KOPT-K1 (cell line): ENCODE measurements around the gene BSN.

Experiments used
- H3K27ac ChIP-seq: fragments of 200-600 bp; sonication (generic); 2 replicates; pipeline ENCODE4 v1.5.1; 2016; ENCODE audit warnings: antibody characterized with exemption, mild to moderate bottlenecking, low read depth, low read length; ENCODE audit not compliant: poor library complexity, severe bottlenecking
- H3K36me3 ChIP-seq: fragments of 200-600 bp; sonication (generic); 2 replicates; pipeline ENCODE4 v1.5.1; 2017; ENCODE audit warnings: antibody characterized with exemption, mild to moderate bottlenecking, low read length, moderate library complexity; ENCODE audit not compliant: insufficient read depth
- H3K9me3 ChIP-seq: fragments of 200-600 bp; sonication (generic); 2 replicates; pipeline ENCODE4 v1.5.1; 2017; ENCODE audit warnings: antibody characterized with exemption, low read length, mild to moderate bottlenecking; ENCODE audit not compliant: insufficient read depth, poor library complexity, severe bottlenecking

The BSN gene

DNA sequence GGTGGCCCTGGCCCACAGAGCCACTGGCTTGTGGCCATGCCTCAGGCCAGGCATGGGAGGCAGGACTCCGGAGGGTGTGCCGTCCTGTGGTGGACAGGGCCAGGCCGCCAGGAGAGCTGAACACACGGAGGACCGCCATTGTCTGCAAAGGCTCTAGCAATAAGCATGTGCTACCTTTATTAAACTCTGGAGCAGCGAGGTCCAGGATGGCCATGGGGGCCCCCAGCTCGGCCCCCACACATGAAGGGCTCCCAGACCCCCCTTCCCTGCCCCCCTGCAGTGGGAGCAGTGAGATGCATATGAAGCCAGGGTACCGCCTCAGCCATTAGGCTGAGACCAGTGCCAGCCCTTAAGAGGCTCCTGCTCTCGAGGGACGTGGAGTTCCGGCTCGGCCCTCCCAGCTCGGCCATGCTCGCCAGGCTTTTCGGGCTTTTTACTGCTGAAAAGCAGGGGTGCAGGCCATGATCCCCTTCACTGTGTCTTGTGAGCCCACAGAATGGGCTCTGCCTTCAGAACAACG, 162.5 kb downstream of the BSN start:
- no peak overlapping the region for H3K27ac ChIP-seq
- peaks cover 65% of the 10 kb centered on the region for H3K36me3 ChIP-seq
- H3K9me3 ChIP-seq, result no peaks in the 10 kb centered on the region

GRCh38 chr3:49717211-49717958, 163.1 kb downstream of the BSN start:
- peaks cover 71% of the 10 kb centered on the region for H3K36me3 ChIP-seq
- no peak overlapping the region for H3K27ac ChIP-seq

DNA sequence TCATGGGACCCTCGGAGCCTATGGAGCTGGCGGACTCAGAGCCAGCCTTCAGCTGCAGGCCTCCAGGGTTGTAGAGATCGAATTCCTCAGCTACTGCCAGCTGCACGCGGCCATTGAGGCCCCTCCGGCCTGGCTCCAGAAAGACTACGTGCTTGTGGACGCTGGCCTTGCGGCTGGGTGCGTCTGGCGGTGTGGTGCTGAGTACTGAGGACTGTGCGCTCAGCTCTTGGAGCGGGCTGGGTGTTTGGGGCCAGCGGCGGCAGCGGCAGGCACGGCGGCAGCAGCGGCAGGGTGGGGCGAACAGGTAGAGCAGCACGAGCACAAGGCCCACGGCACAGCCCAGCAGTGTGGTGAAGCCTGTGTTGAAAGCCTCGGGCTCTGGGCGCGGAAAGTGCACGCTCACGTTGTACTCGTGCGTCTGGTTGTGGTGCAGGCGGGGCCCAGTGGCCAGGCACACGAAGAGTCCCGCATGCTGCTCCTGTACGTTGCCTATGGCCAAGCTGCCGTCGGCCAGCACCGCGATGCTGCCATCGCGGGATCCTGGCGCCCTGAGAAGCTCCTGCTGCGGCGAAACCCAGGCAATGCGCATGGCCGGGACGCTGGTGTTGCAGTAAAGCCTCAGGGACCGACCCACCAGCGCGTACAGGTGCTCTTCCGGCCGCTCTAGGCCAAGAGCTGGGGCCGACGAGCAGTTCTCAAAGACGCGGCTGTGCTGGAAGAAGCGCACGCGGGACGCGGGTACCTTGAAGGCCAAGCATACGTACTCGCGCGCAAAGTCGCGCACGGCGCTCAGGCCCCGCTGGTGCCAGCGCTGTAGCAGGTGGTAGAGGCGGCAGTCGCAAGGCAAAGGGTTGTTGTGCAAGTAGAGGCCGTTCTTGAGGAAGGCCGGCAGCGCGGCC, 163.9 kb downstream of the BSN start:
- Histone ChIP-seq H3K27ac (no peak overlapping the region), H3K36me3 (peaks cover 77% of the 10 kb centered on the region), H3K9me3 (no peaks in the 10 kb centered on the region)

More at GRCh38 chr3:49717211-49717958, 163.1 kb downstream of the BSN start:
- H3K9me3 ChIP-seq, result no peaks in the 10 kb centered on the region

DNA sequence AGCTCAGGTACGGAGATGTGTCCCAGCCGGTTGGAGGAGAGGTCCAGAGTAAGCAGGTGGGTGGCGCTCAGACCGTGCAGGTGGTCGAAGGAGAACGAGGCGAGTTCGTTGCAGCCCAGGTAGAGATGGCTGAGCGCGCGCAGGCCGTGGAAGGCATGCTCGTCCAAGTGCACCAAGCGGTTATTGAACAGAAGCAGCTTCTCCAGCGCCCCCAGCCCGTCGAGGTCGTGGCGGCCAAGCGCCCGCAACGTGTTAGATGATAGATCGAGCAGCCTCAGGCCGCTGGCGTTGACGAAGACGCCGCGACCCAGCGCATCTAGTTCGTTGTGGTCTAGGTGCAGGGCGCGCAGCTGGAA, 164.6 kb downstream of the BSN start:
- peaks cover 77% of the 10 kb centered on the region for H3K36me3 ChIP-seq
- H3K9me3 ChIP-seq, result no peaks in the 10 kb centered on the region
- H3K27ac ChIP-seq, result no peak overlapping the region

DNA sequence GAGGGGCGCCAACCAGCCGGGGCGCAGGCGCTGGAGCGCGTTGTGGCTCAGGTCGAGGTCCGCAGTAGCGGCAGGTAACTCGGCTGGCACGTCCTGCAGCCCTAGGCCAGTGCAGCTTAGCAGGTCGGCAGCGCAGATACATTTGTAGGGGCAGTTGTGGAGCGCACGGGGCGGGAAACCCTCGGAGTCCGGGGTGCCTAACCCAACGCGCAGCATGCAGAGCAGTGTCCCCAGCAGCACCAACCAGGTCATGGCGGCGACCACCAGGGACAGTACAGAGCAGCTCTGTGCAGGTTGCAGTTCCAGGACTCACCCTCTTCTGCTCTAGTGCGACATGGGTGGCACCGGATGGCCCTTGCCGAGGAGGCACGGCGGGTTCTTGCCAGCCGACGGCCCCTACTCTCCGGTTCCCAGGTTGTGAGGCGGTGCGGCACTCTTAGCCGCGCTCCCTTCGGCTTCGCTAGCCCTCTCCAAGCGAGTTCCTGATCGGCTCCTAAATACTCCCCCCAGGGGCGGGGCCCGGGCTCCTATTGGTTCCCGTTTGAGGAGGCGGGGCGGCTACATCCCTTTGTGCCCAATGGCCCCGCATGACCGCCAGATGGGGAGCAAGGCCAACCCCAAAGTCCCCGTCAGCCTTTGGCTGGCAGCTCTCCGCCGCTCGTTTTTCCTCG, 165.1 kb downstream of the BSN start, which contains the start of gene AMIGO3:
Gene AMIGO3, minus strand, starts transcription at position 471 of the 671 bp plus-strand sequence. Its CDS starts 219 bp downstream, at position 252.
- Histone ChIP-seq H3K27ac (no peak within 1 kb of the TSS), H3K9me3 (no peaks in the 10 kb centered on the region), H3K36me3 (peaks cover 77% of the 10 kb centered on the region)
